LNCaP clone FGC (cell line): ENCODE results near the gene TREM2.

Experiments
- DNase-seq: peaks from one replicate; pipeline ENCODE4 v3.0.0-alpha.2; 2011; ENCODE audit warnings: low read depth
- H3K4me3 ChIP-seq: 2 replicates; pipeline ENCODE4 v1.5.1; 2011; ENCODE audit warnings: mild to moderate bottlenecking, low read depth, low read length, control low read depth
- TF ChIP-seq, protein P1 (sequence below): IDR thresholded peaks from 2 replicates; pipeline ENCODE4 v1.5.1; 2012; ENCODE audit warnings: mild to moderate bottlenecking; ENCODE audit not compliant: control insufficient read depth, insufficient read depth; ENCODE audit errors: extremely low read depth

The TREM2 gene

DNA sequence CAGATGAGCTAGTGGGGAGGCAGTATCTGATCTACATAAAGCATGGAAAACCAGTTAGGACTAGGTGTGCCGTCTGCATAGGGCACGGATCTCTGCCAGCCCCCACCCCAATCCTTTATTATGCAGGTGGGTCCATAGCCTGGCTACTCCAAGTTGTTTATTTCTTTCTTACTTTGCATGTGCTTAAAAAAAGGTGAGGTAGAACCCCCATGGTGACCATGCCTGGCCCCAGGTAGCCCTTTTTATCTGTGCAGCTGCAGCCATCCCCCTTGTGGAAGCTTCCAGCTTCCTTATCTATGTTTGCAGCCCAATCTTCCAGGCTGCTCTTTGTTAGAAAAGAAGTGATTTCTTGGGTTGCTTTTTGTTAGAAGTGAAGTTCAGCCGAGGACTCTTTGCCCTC is 9.0 kb upstream of the TREM2 start:
- TF ChIP-seq, protein P1, sequence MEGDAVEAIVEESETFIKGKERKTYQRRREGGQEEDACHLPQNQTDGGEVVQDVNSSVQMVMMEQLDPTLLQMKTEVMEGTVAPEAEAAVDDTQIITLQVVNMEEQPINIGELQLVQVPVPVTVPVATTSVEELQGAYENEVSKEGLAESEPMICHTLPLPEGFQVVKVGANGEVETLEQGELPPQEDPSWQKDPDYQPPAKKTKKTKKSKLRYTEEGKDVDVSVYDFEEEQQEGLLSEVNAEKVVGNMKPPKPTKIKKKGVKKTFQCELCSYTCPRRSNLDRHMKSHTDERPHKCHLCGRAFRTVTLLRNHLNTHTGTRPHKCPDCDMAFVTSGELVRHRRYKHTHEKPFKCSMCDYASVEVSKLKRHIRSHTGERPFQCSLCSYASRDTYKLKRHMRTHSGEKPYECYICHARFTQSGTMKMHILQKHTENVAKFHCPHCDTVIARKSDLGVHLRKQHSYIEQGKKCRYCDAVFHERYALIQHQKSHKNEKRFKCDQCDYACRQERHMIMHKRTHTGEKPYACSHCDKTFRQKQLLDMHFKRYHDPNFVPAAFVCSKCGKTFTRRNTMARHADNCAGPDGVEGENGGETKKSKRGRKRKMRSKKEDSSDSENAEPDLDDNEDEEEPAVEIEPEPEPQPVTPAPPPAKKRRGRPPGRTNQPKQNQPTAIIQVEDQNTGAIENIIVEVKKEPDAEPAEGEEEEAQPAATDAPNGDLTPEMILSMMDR = no peak
- no peak for DNase-seq
- H3K4me3 ChIP-seq = no peak overlapping the region

DNA sequence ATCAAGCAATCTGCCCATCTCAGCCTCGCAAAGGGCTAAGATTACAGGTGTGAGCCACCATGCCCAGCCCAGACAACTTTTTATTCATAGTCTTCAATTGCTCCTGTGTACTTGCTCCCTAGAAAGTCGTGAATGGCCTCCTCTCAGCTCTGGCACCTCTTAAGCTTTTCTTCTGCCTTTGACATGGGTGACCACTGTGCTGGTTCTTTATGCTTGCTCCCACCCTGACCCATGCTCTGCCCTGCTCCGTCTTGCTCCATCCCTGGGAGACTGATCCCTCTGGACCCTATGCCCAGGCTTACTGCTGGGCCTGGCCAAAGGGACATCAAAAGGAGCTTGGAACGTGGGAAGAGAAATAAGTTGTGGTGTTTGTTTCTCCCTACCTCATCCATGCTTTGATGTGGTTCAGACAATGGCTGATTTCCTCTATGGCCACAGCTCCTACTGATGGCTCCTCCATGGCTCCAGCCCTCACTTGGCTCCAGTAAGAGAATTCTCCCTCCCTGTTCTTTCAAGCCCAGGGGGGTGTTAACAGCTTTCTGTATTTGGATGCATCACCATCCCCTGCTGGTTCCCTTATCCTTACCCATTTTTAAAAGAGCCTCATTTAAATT is 7.7 kb upstream of the TREM2 start:
- TF ChIP-seq, protein P1 = no peak
- DNase-seq = no peak
- H3K4me3 ChIP-seq = no peak overlapping the region

DNA sequence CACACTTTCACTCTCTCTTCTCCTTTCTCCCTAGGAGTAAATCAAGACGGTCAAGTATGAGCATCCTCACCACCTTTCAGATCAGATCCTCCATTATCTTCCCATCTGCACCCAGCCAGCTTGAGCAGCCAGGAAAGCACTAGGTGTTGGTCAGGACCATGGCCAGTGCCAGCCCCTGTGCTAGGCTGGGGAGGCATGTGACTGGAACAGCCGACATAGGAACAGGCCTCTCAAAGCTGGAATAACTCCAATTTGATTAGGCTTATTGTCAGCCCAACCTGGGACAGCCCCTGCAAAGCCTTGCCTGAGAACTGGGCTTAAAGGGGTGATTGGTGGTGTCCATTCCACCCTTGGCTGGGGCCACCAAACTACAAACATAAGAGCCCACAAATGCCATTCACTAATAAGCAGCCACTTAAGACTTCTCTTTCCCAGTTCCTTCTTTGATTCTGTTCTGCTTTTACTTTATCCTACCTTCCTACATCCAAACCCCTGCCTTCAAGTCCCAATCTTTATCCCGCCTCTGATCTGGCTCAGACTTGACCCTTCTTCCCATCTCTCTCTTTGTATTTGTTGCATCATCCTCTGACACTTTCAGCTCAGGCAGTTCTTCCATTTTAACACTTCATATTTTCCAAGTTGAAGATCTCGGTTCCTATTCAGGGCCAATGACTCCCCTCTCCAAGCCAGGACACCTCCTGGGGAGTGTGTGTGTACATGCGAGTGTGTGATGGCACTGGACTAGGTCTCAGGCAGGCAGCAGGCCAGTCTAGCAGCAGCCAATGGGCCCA is 4.5 kb upstream of the TREM2 start:
- TF ChIP-seq, protein P1 = no peak
- no peak overlapping the region for H3K4me3 ChIP-seq
- peak; percentile 18 for DNase-seq

DNA sequence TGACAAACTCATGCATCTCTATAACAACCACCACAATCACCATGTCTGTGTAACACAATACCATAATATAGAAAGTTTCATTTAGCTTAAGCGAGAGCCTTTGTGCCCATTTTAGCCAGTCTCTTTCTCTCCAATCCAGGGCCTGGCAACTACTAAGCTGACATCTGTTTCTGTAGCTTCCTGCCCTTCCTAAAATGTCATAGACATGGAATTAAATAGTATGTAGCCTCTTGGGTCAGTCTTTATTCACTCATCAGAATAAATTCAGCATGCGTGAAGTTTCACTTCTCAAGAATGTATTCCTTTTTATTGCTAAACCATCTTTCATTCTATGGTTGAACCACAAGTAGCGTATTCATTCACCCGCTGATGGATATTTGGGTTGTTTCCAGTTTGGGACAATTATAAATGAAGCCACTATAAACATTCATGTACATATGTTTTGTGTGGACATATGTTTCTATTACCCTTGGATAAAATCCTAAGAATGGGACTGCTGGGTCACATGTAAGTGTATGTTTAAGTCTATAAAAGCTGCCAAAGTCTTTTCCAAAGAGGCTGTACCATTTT is 1.7 kb upstream of the TREM2 start:
- TF ChIP-seq, protein P1 = no peak
- no peak for DNase-seq
- no peak overlapping the region for H3K4me3 ChIP-seq

DNA sequence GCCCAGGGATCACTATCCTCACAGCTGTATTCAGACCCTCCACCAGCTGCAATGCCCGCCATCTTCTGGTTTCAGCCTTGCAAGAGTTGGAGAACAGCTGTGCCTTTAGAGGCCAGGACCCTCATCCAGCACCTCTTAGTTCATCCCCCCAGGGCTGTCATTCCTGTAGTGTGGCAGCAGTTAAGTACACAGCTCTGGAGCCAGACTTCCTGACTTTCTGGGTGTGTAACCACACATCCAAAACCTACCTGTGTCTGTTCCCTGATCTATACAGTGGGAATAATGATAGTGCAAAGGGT is 452 bp upstream of the TREM2 start:
- no peak overlapping the region for H3K4me3 ChIP-seq
- no peak for DNase-seq
- TF ChIP-seq, protein P1 = no peak

DNA sequence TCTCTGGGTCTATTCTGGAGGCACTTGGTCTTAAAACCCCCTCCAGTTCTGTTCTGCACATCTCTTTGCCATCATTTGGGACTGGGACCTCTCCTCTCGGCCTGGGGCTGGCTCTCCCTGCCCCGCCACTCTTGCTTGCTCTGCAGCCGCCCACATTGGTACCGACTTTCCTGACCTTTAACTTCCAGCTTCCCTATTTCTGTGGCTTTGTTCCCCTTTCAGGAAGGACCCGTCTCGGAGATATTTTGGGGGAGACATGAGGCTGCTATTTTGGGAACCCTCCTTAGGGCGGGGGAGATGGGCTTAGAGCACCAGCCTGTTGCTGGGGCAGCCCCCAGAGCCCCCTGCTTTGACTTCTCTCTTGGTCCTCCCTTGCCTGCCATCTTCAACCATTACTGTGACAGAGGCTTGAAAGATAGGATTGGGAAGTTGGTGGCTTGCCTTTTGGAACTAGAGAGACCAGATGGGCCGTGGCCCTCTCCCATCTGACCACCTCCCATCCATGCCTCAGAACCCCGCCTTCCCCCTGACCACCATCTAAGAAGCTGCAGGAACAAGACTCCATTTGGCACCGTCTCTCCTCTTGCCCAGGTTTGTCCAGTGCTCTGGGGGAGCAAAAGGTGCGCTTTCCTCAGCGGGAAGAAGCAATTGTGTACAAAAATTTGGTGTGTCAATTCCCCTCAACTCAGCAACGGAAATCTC is 914 bp downstream of the TREM2 start:
- TF ChIP-seq, protein P1 = no peak
- no peak overlapping the region for H3K4me3 ChIP-seq
- no peak for DNase-seq
